Ascending aorta (tissue), 2 donors: ENCODE data around the gene CDIP1. TPM values are rescaled to one million over a fixed set of nuclear protein-coding genes. Genes with fewer than 3 reads are reported as not detected.

Experiments used
- DNase-seq, 2 donors: peaks; one replicate each; pipeline ENCODE4 v3.0.0-alpha.2; 2019; ENCODE audit warnings: low spot score in 2 of 2
- H3K27ac ChIP-seq, 2 donors: fragments of 200-600 bp; sonication (generic); one replicate each; pipeline ENCODE4 v1.5.1; 2016 to 2017; ENCODE audit warnings: mild to moderate bottlenecking in 1 of 2
- H3K27me3 ChIP-seq: fragments of 200-600 bp; sonication (generic); one replicate; pipeline ENCODE4 v1.5.1; 2017
- H3K36me3 ChIP-seq, 2 donors: fragments of 200-600 bp; sonication (generic); one replicate each; pipeline ENCODE4 v1.5.1; 2016
- H3K4me1 ChIP-seq, 2 donors: fragments of 200-600 bp; sonication (generic); one replicate each; pipeline ENCODE4 v1.5.1; 2016 to 2017; ENCODE audit warnings: mild to moderate bottlenecking in 1 of 2
- H3K4me3 ChIP-seq, 2 donors: fragments of 200-600 bp; sonication (generic); one replicate each; pipeline ENCODE4 v1.5.1; 2016 to 2017; ENCODE audit warnings: mild to moderate bottlenecking in 1 of 2
- H3K9me3 ChIP-seq, 2 donors: fragments of 200-600 bp; sonication (generic); one replicate each; pipeline ENCODE4 v1.5.1; 2016
- CTCF ChIP-seq, 3 experiments: fragments of 200-600 bp in 2 of 3; fragments of 450-650 bp in 1 of 3; sonication (generic) in 2 of 3; IDR thresholded peaks; one replicate each; pipeline ENCODE4 v1.5.1; 2016 to 2019; ENCODE audit warnings: antibody characterized with exemption in 3 of 3, mild to moderate bottlenecking in 1 of 3, moderate library complexity in 1 of 3
- intact Hi-C: fragments of 100-400 bp; cut with DNase I; formaldehyde crosslinking; loops from one replicate; pipeline ENCODE4 v1.15.1; 2023
- total RNA-seq: library from RNA; depleted of rRNA; stranded (reverse); fragments of >200 nt; gene quantifications from one replicate; pipeline ENCODE4 v1.1.0, GENCODE V29; 2016

Gene CDIP1
- total RNA-seq, 1 donor from 2014 or later, result 36.9 TPM

- intact Hi-C loops, result no loop called here
- Histone ChIP-seq H3K36me3 (no peaks in the 10 kb centered on the region), H3K4me1 (no peaks in the 10 kb centered on the region), H3K27me3 (no peaks in the 10 kb centered on the region), H3K27ac (no peak within 1 kb of the TSS), H3K9me3 (no peaks in the 10 kb centered on the region), H3K4me3 (no peak within 1 kb of the TSS)
- no peak for TF ChIP-seq CTCF (IDR thresholded peaks at IDR 0.05)
- DNase-seq, result no peak
Measured at GRCh38 chr16:4556112-4556511, 17.5 kb upstream of the CDIP1 start, which contains the start of gene C16orf96. TSS of gene C16orf96 (plus strand) at chr16:4556340. CDS start at chr16:4556490, 150 bp downstream.

- H3K4me1 ChIP-seq, result no peaks in the 10 kb centered on the region
- H3K9me3 ChIP-seq, result no peaks in the 10 kb centered on the region
- TF ChIP-seq CTCF (IDR thresholded peaks at IDR 0.05), result no peak
- intact Hi-C loops, result no loop called here
- no peak overlapping the region for H3K27ac ChIP-seq
- no peak overlapping the region for H3K4me3 ChIP-seq
- no peak for DNase-seq
- H3K27me3 ChIP-seq, result no peaks in the 10 kb centered on the region
- H3K36me3 ChIP-seq, result no peaks in the 10 kb centered on the region
Measured at GRCh38 chr16:4552541-4552940, 14.0 kb upstream of the CDIP1 start.

GRCh38 chr16:4550591-4550990, 12.0 kb upstream of the CDIP1 start:
- Histone ChIP-seq H3K9me3 (no peaks in the 10 kb centered on the region), H3K27ac (no peak overlapping the region), H3K27me3 (no peaks in the 10 kb centered on the region), H3K4me3 (no peak overlapping the region), H3K36me3 (no peaks in the 10 kb centered on the region), H3K4me1 (no peaks in the 10 kb centered on the region)
- intact Hi-C loops, result no loop called here
- no peak for TF ChIP-seq CTCF (IDR thresholded peaks at IDR 0.05)
- DNase-seq, result no peak

- Histone ChIP-seq H3K4me1 (no peaks in the 10 kb centered on the region), H3K27me3 (no peaks in the 10 kb centered on the region), H3K4me3 (no peak overlapping the region), H3K9me3 (no peaks in the 10 kb centered on the region), H3K27ac (no peak overlapping the region), H3K36me3 (no peaks in the 10 kb centered on the region)
- no peak for DNase-seq
- no peak for TF ChIP-seq CTCF (IDR thresholded peaks at IDR 0.05)
- intact Hi-C loops, result loop anchor here (1.0 to 2.0 kb wide), 2 partner anchors 42 to 123 kb away; partner anchors contain the start of gene DNAJA3
Measured at GRCh38 chr16:4548124-4548523, 9.6 kb upstream of the CDIP1 start.

- no peak for DNase-seq
- intact Hi-C loops, result no loop called here
Measured at GRCh38 chr16:4544473-4544872, 5.9 kb upstream of the CDIP1 start.

More at GRCh38 chr16:4544473-4544872, 5.9 kb upstream of the CDIP1 start:
- Histone ChIP-seq H3K27ac (no peak overlapping the region), H3K36me3 (no peaks in the 10 kb centered on the region), H3K4me1 (no peaks in the 10 kb centered on the region), H3K27me3 (no peaks in the 10 kb centered on the region), H3K4me3 (no peak overlapping the region), H3K9me3 (no peaks in the 10 kb centered on the region)
- TF ChIP-seq CTCF (IDR thresholded peaks at IDR 0.05), result no peak
